Measurements from ENCODE around the gene SMURF2.
"Not testable (repeated sequence)": the region's sequence is repeated elsewhere in the genome, so short reads cannot be mapped to it uniquely, and the experiment has no call there.

The SMURF2 gene

GRCh38 chr17:64585146-64585545, 77.0 kb downstream of the SMURF2 start:
- Mint-ChIP-seq H3K4me3 (no peak overlapping the region), H3K4me1 (no peaks in the 10 kb centered on the region), H3K27ac (no peak overlapping the region), H3K27me3 (ENCODE audit: low read depth) (no peaks in the 10 kb centered on the region), H3K36me3 (ENCODE audit: low read depth) (peaks cover 28% of the 10 kb centered on the region), H3K9me3 (no peaks in the 10 kb centered on the region)
- TF ChIP-seq CTCF (IDR thresholded peaks at IDR 0.05; ENCODE audit: unreplicated experiment in 3 of 3) = no peak

DNA sequence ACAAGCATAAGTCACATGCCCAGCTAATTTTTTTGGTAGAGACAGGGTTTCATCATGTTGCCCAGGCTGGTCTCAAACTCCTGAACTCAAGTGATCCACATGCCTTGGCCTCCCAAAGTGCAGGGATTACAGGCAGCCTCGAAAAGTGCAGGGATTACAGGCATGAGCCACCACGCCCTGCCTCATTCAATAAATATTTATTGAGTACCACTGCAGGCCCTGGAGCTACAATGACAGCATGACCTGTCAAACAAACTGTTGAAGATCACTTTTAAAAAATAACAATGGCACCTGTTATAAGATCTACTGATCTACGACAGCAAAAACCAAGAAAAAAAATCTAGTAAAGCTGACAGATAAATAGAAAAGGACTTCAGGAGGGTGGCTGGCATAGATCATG, 79.1 kb downstream of the SMURF2 start:
- H3K4me3 Mint-ChIP-seq = no peak overlapping the region
- peaks cover 36% of the 10 kb centered on the region for H3K36me3 Mint-ChIP-seq (ENCODE audit: low read depth)
- no peaks in the 10 kb centered on the region for H3K9me3 Mint-ChIP-seq
- H3K27me3 Mint-ChIP-seq (ENCODE audit: low read depth) = no peaks in the 10 kb centered on the region
- TF ChIP-seq CTCF (IDR thresholded peaks at IDR 0.05; ENCODE audit: unreplicated experiment in 3 of 3) = no peak
- no peak overlapping the region for H3K27ac Mint-ChIP-seq
- H3K4me1 Mint-ChIP-seq = no peaks in the 10 kb centered on the region

GRCh38 chr17:64580384-64581315, 81.5 kb downstream of the SMURF2 start:
- H3K4me3 Mint-ChIP-seq = no peak overlapping the region
- H3K9me3 Mint-ChIP-seq = no peaks in the 10 kb centered on the region
- no peak for TF ChIP-seq CTCF (IDR thresholded peaks at IDR 0.05; ENCODE audit: unreplicated experiment in 3 of 3)
- H3K27ac Mint-ChIP-seq = no peak overlapping the region
- no peaks in the 10 kb centered on the region for H3K4me1 Mint-ChIP-seq
- no peaks in the 10 kb centered on the region for H3K27me3 Mint-ChIP-seq (ENCODE audit: low read depth)
- peaks cover 50% of the 10 kb centered on the region for H3K36me3 Mint-ChIP-seq (ENCODE audit: low read depth)

DNA sequence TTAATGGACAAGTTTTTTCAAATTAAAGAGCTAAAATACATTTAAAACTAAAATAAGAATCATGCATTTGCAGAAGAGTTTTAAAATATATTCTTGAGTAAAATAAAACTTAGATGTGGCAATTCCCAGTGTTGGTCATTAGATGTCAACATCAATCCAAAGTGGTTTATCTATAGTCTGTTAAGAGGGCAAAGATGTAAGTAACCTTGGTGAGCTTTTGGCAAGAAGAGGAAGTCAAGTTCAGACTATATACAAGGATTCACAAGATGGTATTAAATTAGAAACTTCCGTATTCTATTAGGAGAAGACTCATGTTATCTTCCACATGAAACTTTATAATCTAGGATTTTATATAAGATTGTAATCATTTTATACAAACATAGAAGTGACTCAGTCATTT, 82.2 kb downstream of the SMURF2 start:
- no peaks in the 10 kb centered on the region for H3K4me1 Mint-ChIP-seq
- no peaks in the 10 kb centered on the region for H3K9me3 Mint-ChIP-seq
- peaks cover 53% of the 10 kb centered on the region for H3K36me3 Mint-ChIP-seq (ENCODE audit: low read depth)
- no peak overlapping the region for H3K27ac Mint-ChIP-seq
- H3K27me3 Mint-ChIP-seq (ENCODE audit: low read depth) = no peaks in the 10 kb centered on the region
- TF ChIP-seq CTCF (IDR thresholded peaks at IDR 0.05; ENCODE audit: unreplicated experiment in 3 of 3) = no peak
- no peak overlapping the region for H3K4me3 Mint-ChIP-seq

DNA sequence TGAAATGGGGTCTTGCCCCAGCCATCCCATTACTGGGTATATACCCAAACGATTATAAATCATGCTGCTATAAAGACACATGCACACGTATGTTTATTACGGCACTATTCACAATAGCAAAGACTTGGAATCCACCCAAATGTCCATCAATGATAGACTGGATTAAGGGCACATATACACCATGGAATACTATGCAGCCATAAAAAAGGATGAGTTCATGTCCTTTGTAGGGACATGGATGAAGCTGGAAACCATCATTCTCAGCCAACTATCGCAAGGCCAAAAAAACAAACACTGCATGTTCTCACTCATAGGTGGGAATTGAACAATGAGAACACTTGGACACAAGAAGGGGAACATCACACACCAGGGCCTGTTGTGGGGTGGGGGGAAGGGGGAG, 85.1 kb downstream of the SMURF2 start:
- H3K27me3 Mint-ChIP-seq (ENCODE audit: low read depth); H3K4me1 Mint-ChIP-seq; H3K9me3 Mint-ChIP-seq: not testable (repeated sequence)

GRCh38 chr17:64575431-64575830, 86.7 kb downstream of the SMURF2 start:
- H3K9me3 Mint-ChIP-seq = no peaks in the 10 kb centered on the region
- H3K4me3 Mint-ChIP-seq = no peak overlapping the region
- TF ChIP-seq CTCF (IDR thresholded peaks at IDR 0.05; ENCODE audit: unreplicated experiment in 3 of 3) = no peak
- H3K4me1 Mint-ChIP-seq = no peaks in the 10 kb centered on the region
- no peak overlapping the region for H3K27ac Mint-ChIP-seq
- peaks cover 40% of the 10 kb centered on the region for H3K36me3 Mint-ChIP-seq (ENCODE audit: low read depth)
- H3K27me3 Mint-ChIP-seq (ENCODE audit: low read depth) = no peaks in the 10 kb centered on the region

More for the DNA sequence above, 85.1 kb downstream of the SMURF2 start:
- H3K4me3 Mint-ChIP-seq, H3K27ac Mint-ChIP-seq: not testable (repeated sequence)
- peaks cover 40% of the 10 kb centered on the region for H3K36me3 Mint-ChIP-seq (ENCODE audit: low read depth)
